SK-N-SH (cell line): ENCODE results near the gene CBLN3. TPM values are rescaled to one million over a fixed set of nuclear protein-coding genes. Genes with fewer than 3 reads are reported as not detected.

Source experiments
- CTCF ChIA-PET: fragments of 300-600, 350-600 bp; formaldehyde crosslinking; extraction: SDS; loops from one replicate; lab custom pipeline; 2021; lab: Yijun Ruan, JAX
- POLR2A ChIA-PET: fragments of 350-600 bp; sonication (Branson Sonifier 250); formaldehyde crosslinking; extraction: SDS; loops from one replicate; lab custom pipeline; 2020; ENCODE audit warnings: antibody characterized with exemption, inconsistent platforms; lab: Yijun Ruan, JAX
- DNase-seq: peaks from one replicate; pipeline ENCODE4 v3.0.0; 2012
- H2AFZ ChIP-seq: fragments of 200-600 bp; sonication (generic); 2 replicates; pipeline ENCODE4 v1.8.1; 2016; ENCODE audit warnings: antibody characterized with exemption, mild to moderate bottlenecking, low read depth
- H3F3A ChIP-seq: fragments of 200-600 bp; sonication (generic); replicated peaks from 2 replicates; pipeline ENCODE3; 2016; ENCODE audit warnings: antibody characterized with exemption, mild to moderate bottlenecking; ENCODE audit not compliant: insufficient read depth
- H3K27ac ChIP-seq, 2 experiments: fragments of 200-500 bp in 1 of 2; fragments of 200-600 bp in 1 of 2; sonication (Bioruptor generic) in 1 of 2; sonication (generic), shearing (Covaris generic) in 1 of 2; 2 replicates each; pipeline versions ENCODE4 v1.5.1 to v1.6.1; 2014 to 2016; ENCODE audit warnings: low read depth in 2 of 2, inconsistent platforms in 1 of 2, low read length in 1 of 2, mild to moderate bottlenecking in 1 of 2, mixed read lengths in 1 of 2
- H3K27me3 ChIP-seq: fragments of 200-600 bp; sonication (generic), shearing (Covaris generic); 2 replicates; pipeline ENCODE4 v1.6.1; 2016; ENCODE audit warnings: mixed run types; ENCODE audit not compliant: insufficient read depth
- H3K36me3 ChIP-seq, 2 experiments: fragments of 200-500 bp in 1 of 2; fragments of 200-600 bp in 1 of 2; sonication (Bioruptor generic) in 1 of 2; sonication (generic) in 1 of 2; replicated peaks in 1 of 2; 2 replicates each; pipeline versions ENCODE3 to v1.5.1; 2014 to 2016; ENCODE audit warnings: low read length in 1 of 2, mild to moderate bottlenecking in 1 of 2; ENCODE audit not compliant: insufficient read depth in 2 of 2, control insufficient read depth in 1 of 2
- H3K4me1 ChIP-seq, 2 experiments: fragments of 200-500 bp in 1 of 2; fragments of 200-600 bp in 1 of 2; sonication (Bioruptor generic) in 1 of 2; sonication (generic), shearing (Covaris generic) in 1 of 2; 2 replicates each; pipeline versions ENCODE4 v1.5.1 to v1.6.1; 2014 to 2016; ENCODE audit warnings: low read depth in 1 of 2, low read length in 1 of 2, mixed run types in 1 of 2; ENCODE audit not compliant: insufficient read depth in 2 of 2, control insufficient read depth in 1 of 2
- H3K4me2 ChIP-seq: fragments of 200-600 bp; sonication (generic), shearing (Covaris generic); 2 replicates; pipeline ENCODE4 v1.6.1; 2017; ENCODE audit warnings: mixed run types
- H3K4me3 ChIP-seq, 2 experiments: fragments of 200-500 bp in 1 of 2; fragments of 200-600 bp in 1 of 2; sonication (Bioruptor generic) in 1 of 2; sonication (generic), shearing (Covaris generic) in 1 of 2; 2 replicates each; pipeline versions ENCODE4 v1.5.1 to v1.8.1; 2014 to 2016; ENCODE audit warnings: low read depth in 2 of 2, inconsistent platforms in 1 of 2, low read length in 1 of 2, mild to moderate bottlenecking in 1 of 2, mixed read lengths in 1 of 2, moderate library complexity in 1 of 2
- H3K79me2 ChIP-seq: fragments of 200-600 bp; sonication (generic); 2 replicates; pipeline ENCODE4 v1.8.1; 2017; ENCODE audit warnings: mild to moderate bottlenecking; ENCODE audit not compliant: insufficient read depth
- H3K9ac ChIP-seq: fragments of 200-600 bp; sonication (generic); 2 replicates; pipeline ENCODE4 v1.6.1; 2017; ENCODE audit warnings: mixed run types
- H3K9me2 ChIP-seq: fragments of 200-600 bp; sonication (generic); 2 replicates; pipeline ENCODE4 v1.6.1; 2017; ENCODE audit warnings: mixed run types
- H3K9me3 ChIP-seq: fragments of 200-600 bp; sonication (generic); 2 replicates; pipeline ENCODE4 v1.6.1; 2017; ENCODE audit warnings: mixed run types, mild to moderate bottlenecking, moderate library complexity
- H4K20me1 ChIP-seq: fragments of 200-600 bp; sonication (generic); 2 replicates; pipeline ENCODE4 v1.6.1; 2017; ENCODE audit warnings: mild to moderate bottlenecking, mixed run types; ENCODE audit not compliant: insufficient read depth
- CHD2 ChIP-seq: fragments of 150-350 bp; IDR thresholded peaks from 2 replicates; pipeline ENCODE4 v1.6.1; 2018; ENCODE audit warnings: low read length; ENCODE audit not compliant: partially characterized antibody
- EP300 ChIP-seq, 2 experiments: IDR thresholded peaks; 2 replicates each; pipeline versions ENCODE4 v1.4.0 to v1.6.1; 2012; ENCODE audit warnings: borderline replicate concordance in 1 of 2, low read depth in 1 of 2, low read length in 1 of 2
- EZH2phosphoT487 ChIP-seq: fragments of 200-600 bp; sonication (generic); IDR thresholded peaks from 2 replicates; pipeline ENCODE4 v1.6.1; 2017; ENCODE audit warnings: low read depth, mixed run types, mild to moderate bottlenecking, antibody characterized with exemption, moderate library complexity, borderline replicate concordance
- FOXM1 ChIP-seq: IDR thresholded peaks from 2 replicates; pipeline ENCODE4 v1.4.0; 2012; ENCODE audit warnings: low read depth, mild to moderate bottlenecking
- MAX ChIP-seq: IDR thresholded peaks from 2 replicates; pipeline ENCODE4 v1.4.0; 2012; ENCODE audit warnings: low read depth
- MXI1 ChIP-seq: IDR thresholded peaks from 2 replicates; pipeline ENCODE4 v1.6.1; 2012; ENCODE audit warnings: mild to moderate bottlenecking, low read depth, low read length, improper control_type of control experiment
- NFIC ChIP-seq: IDR thresholded peaks from 2 replicates; pipeline ENCODE4 v1.4.0; 2012; ENCODE audit warnings: borderline replicate concordance
- POLR2AphosphoS5 ChIP-seq: IDR thresholded peaks from 2 replicates; pipeline ENCODE4 v1.6.1; 2012; ENCODE audit warnings: low read depth, low read length
- RCOR1 ChIP-seq: fragments of 150-350 bp; IDR thresholded peaks from 2 replicates; pipeline ENCODE4 v1.6.1; 2017; ENCODE audit warnings: antibody characterized with exemption, low read length
- REST ChIP-seq: IDR thresholded peaks from 2 replicates; pipeline ENCODE4 v1.6.1; 2012; ENCODE audit warnings: mild to moderate bottlenecking, low read depth, low read length, moderate library complexity
- SMC3 ChIP-seq: IDR thresholded peaks from 2 replicates; pipeline ENCODE4 v1.6.1; 2012; ENCODE audit warnings: low read depth, low read length, improper control_type of control experiment
- TEAD4 ChIP-seq: IDR thresholded peaks from 2 replicates; pipeline ENCODE4 v1.4.0; 2012; ENCODE audit warnings: mild to moderate bottlenecking, borderline replicate concordance; ENCODE audit not compliant: insufficient read depth
- WGBS: methylation state at CpG from one replicate; pipeline ENCODE4 v1.1.6; 2017; ENCODE audit warnings: low lambda C conversion rate; 5-methylcytosine and 5-hydroxymethylcytosine counted together
- polyA plus RNA-seq, 3 experiments: library from polyadenylated mRNA; depleted of rRNA; stranded (reverse); fragments of >200 nt; gene quantifications; 2 replicates each; pipeline ENCODE4 v1.2.3, GENCODE V29; 2012

CBLN3 gene
- polyA plus RNA-seq, 1 of the 3 experiments (the other 2 are of a cell fraction): 1.8 TPM

GRCh38 chr14:24399447-24399822 lies 30.0 kb downstream of the CBLN3 start:
- Histone ChIP-seq H3K27ac (peak overlapping the region in 1 of 2 experiments; percentile 72; a peak in 1 of 4 replicates), H3K9ac (peak overlapping the region; percentile 45; the same call in 1 of the 2 replicates), H3K27me3 (no peaks in the 10 kb centered on the region), H3F3A (peaks cover 14% of the 10 kb centered on the region), H3K79me2 (no peaks in the 10 kb centered on the region), H2AFZ (peak overlapping the region; percentile 80; the same call in 1 of the 2 replicates), H3K4me3 (peak overlapping the region; percentile 66 to 73), H3K4me1 (peaks cover 0 to 32% of the 10 kb centered on the region in 2 experiments; a peak in 1 of 4 replicates), H3K36me3 (no peaks in the 10 kb centered on the region), H3K4me2 (peak overlapping the region; percentile 86), H3K9me3 (no peaks in the 10 kb centered on the region), H3K9me2 (no peaks in the 10 kb centered on the region), H4K20me1 (no peaks in the 10 kb centered on the region)
- no peak for TF ChIP-seq EZH2phosphoT487
- TF ChIP-seq REST: no peak
- TF ChIP-seq TEAD4: no peak
- TF ChIP-seq NFIC: no peak
- no peak for TF ChIP-seq EP300 (IDR thresholded peaks at IDR 0.05; ENCODE audit: borderline replicate concordance in 1 of 2, low read depth in 1 of 2, low read length in 1 of 2)
- TF ChIP-seq FOXM1: no peak
- TF ChIP-seq CHD2: no peak
- TF ChIP-seq SMC3: no peak
- POLR2A ChIA-PET: interaction anchor here (0.7 to 1.1 kb wide), 4 partner anchors 10 to 122 kb away, joined by 3 to 5 read pairs (median 3); partner anchors contain the start of gene KHNYN
- WGBS: 50% methylated on average over 7 of the region's 8 CpGs
- peak; percentile 55 for DNase-seq
- CTCF ChIA-PET: interaction anchor here (0.6 to 5.6 kb wide), 6 partner anchors 13 to 66 kb away, joined by 3 to 35 read pairs (median 13); no protein-coding TSS in a partner anchor

- ChIA-PET POLR2A (interaction anchor here (0.6 to 1.2 kb wide), 6 partner anchors 10 to 121 kb away, joined by 3 to 7 read pairs (median 3); partner anchors contain the start of gene KHNYN), CTCF (interaction anchor here (0.6 to 5.6 kb wide), 8 partner anchors 14 to 65 kb away, joined by 3 to 35 read pairs (median 8); no protein-coding TSS in a partner anchor)
- 13% methylated on average over 14 of the region's 57 CpGs for WGBS
- no peaks in the 10 kb centered on the region for H3K9me3 ChIP-seq
- TF ChIP-seq POLR2AphosphoS5 (0 out of 2 replicates have a peak, but pooled peaks have one; percentile 19), MAX (0 out of 2 replicates have a peak, but pooled peaks have one; percentile 15), RCOR1 (no peak), MXI1 (peak; percentile 52)
- no peaks in the 10 kb centered on the region for H3K9me2 ChIP-seq
- H4K20me1 ChIP-seq: no peaks in the 10 kb centered on the region
- peaks cover 0 to 32% of the 10 kb centered on the region in 2 experiments; a peak in 1 of 4 replicates for H3K4me1 ChIP-seq
- H2AFZ ChIP-seq: peak within 1 kb of the TSS; percentile 80; the same call in 1 of the 2 replicates
- peak within 1 kb of the TSS; percentile 86 for H3K4me2 ChIP-seq
- H3K27me3 ChIP-seq: no peaks in the 10 kb centered on the region
- no peaks in the 10 kb centered on the region for H3K79me2 ChIP-seq
- H3K9ac ChIP-seq: peak within 1 kb of the TSS; percentile 45; the same call in 1 of the 2 replicates
- no peaks in the 10 kb centered on the region for H3K36me3 ChIP-seq
- H3F3A ChIP-seq: peaks cover 14% of the 10 kb centered on the region
- peak within 1 kb of the TSS; percentile 66 to 73 for H3K4me3 ChIP-seq
- peak within 1 kb of the TSS in 1 of 2 experiments; percentile 72; a peak in 1 of 4 replicates for H3K27ac ChIP-seq
- DNase-seq: peak; percentile 87
These were observed 30.6 kb downstream of the CBLN3 start, which contains the start of gene NYNRIN for GRCh38 chr14:24398653-24399446. Gene NYNRIN, plus strand, starts transcription at chr14:24399003. Its CDS starts 244 bp downstream, at chr14:24399247.
